CD4-positive, CD25-positive, alpha-beta regulatory T cell (primary cell): ENCODE measurements around the gene PRSS57. TPM values are rescaled to one million over a fixed set of nuclear protein-coding genes. Genes with fewer than 3 reads are reported as not detected.

Source experiments
- ATAC-seq, 2 donors: fragments of 150-1000 bp; cut with Tn5 transposase; one replicate each; pipeline ENCODE4 v1.10.0; 2021; ENCODE audit warnings: low read depth in 2 of 2, moderate number of reproducible peaks in 2 of 2, moderate library complexity in 1 of 2
- DNase-seq, 3 donors: peaks; one replicate each; pipeline versions ENCODE4 v3.0.0 to v3.0.0-alpha.2; 2012 to 2022; ENCODE audit warnings: mixed read lengths in 1 of 3
- H3K27ac ChIP-seq: one replicate; pipeline ENCODE4 v1.7.0; 2013; ENCODE audit warnings: mild to moderate bottlenecking, low read length; ENCODE audit not compliant: insufficient read depth, poor library complexity, severe bottlenecking
- H3K27me3 ChIP-seq: one replicate; pipeline ENCODE4 v1.7.0; 2013; ENCODE audit warnings: low read length; ENCODE audit not compliant: control insufficient read depth, insufficient read depth
- H3K36me3 ChIP-seq: one replicate; pipeline ENCODE4 v1.7.0; 2013; ENCODE audit warnings: mild to moderate bottlenecking, low read length, moderate library complexity; ENCODE audit not compliant: control insufficient read depth, insufficient read depth
- H3K4me1 ChIP-seq: 2 replicates; pipeline ENCODE4 v1.7.0; 2013; ENCODE audit warnings: mild to moderate bottlenecking, low read length; ENCODE audit not compliant: insufficient read depth, control insufficient read depth, poor library complexity, severe bottlenecking
- H3K4me3 ChIP-seq: one replicate; pipeline ENCODE4 v1.7.0; 2013; ENCODE audit warnings: low read depth, mild to moderate bottlenecking, low read length, moderate library complexity
- H3K9me3 ChIP-seq, 2 experiments: 1 replicate in 1 of 2; 2 replicates in 1 of 2; pipeline ENCODE4 v1.7.0; 2013; ENCODE audit warnings: low read length in 2 of 2, mild to moderate bottlenecking in 1 of 2, moderate library complexity in 1 of 2; ENCODE audit not compliant: control insufficient read depth in 2 of 2
- H3K27ac Mint-ChIP-seq, 3 donors: one replicate each; pipeline ENCODE4 v1.8.0; 2020 to 2022; ENCODE audit warnings: mild to moderate bottlenecking in 3 of 3, mixed read lengths in 3 of 3, moderate library complexity in 2 of 3
- H3K27me3 Mint-ChIP-seq: one replicate; pipeline ENCODE4 v1.8.0; 2022; ENCODE audit warnings: mild to moderate bottlenecking, mixed read lengths
- H3K36me3 Mint-ChIP-seq: one replicate; pipeline ENCODE4 v1.8.0; 2020; ENCODE audit warnings: mixed read lengths
- H3K4me1 Mint-ChIP-seq, 4 donors: one replicate each; pipeline ENCODE4 v1.8.0; 2020 to 2022; ENCODE audit warnings: mixed read lengths in 4 of 4, mild to moderate bottlenecking in 1 of 4
- H3K4me3 Mint-ChIP-seq, 4 donors: one replicate each; pipeline ENCODE4 v1.8.0; 2020 to 2022; ENCODE audit warnings: mild to moderate bottlenecking in 4 of 4, mixed read lengths in 4 of 4, moderate library complexity in 3 of 4
- H3K9me3 Mint-ChIP-seq, 7 donors: one replicate each; pipeline ENCODE4 v1.8.0; 2020 to 2022; ENCODE audit warnings: mixed read lengths in 7 of 7, mild to moderate bottlenecking in 3 of 7, moderate library complexity in 2 of 7
- polyA plus RNA-seq, 4 donors: library from polyadenylated mRNA; unstranded; fragments of 300-500 nt; fragmentation: Illumina TruSeq; gene quantifications; one replicate each; pipeline ENCODE4 v1.2.3, GENCODE V29; 2021
- total RNA-seq: library from RNA; stranded (reverse); gene quantifications from one replicate; pipeline ENCODE4 v1.2.3, GENCODE V29; 2022

PRSS57 gene
- total and polyA plus RNA-seq, 5 donors from 2014 or later, result 3.3 TPM; not detected in 4

- Mint-ChIP-seq H3K36me3 (no peaks in the 10 kb centered on the region), H3K27me3 (peaks cover 24% of the 10 kb centered on the region), H3K9me3 (peaks cover 0 to 8% (median 3%) of the 10 kb centered on the region in 7 donors), H3K4me1 (peaks cover 0 to 2% (median 0%) of the 10 kb centered on the region in 4 donors), H3K4me3 (no peak overlapping the region), H3K27ac (no peak overlapping the region)
- Histone ChIP-seq H3K27ac (no peak overlapping the region), H3K4me3 (no peak overlapping the region), H3K9me3 (peaks cover 0 to 5% of the 10 kb centered on the region in 2 experiments), H3K36me3 (no peaks in the 10 kb centered on the region), H3K27me3 (no peaks in the 10 kb centered on the region), H3K4me1 (no peaks in the 10 kb centered on the region)
- DNase-seq (no peak), ATAC-seq (no peak)
Measured at GRCh38 chr19:719636-720344, 24.5 kb upstream of the PRSS57 start.

- Histone ChIP-seq H3K4me3 (no peak overlapping the region), H3K27me3 (no peaks in the 10 kb centered on the region), H3K9me3 (peaks cover 0 to 5% of the 10 kb centered on the region in 2 experiments), H3K4me1 (no peaks in the 10 kb centered on the region), H3K36me3 (no peaks in the 10 kb centered on the region), H3K27ac (no peak overlapping the region)
- peaks cover 0 to 2% (median 0%) of the 10 kb centered on the region in 4 donors for H3K4me1 Mint-ChIP-seq
- H3K4me3 Mint-ChIP-seq, result no peak overlapping the region
- peaks cover 0 to 8% (median 3%) of the 10 kb centered on the region in 7 donors for H3K9me3 Mint-ChIP-seq
- ATAC-seq (no peak), DNase-seq (no peak)
- H3K27me3 Mint-ChIP-seq, result peaks cover 24% of the 10 kb centered on the region
- no peaks in the 10 kb centered on the region for H3K36me3 Mint-ChIP-seq
- no peak overlapping the region for H3K27ac Mint-ChIP-seq
Measured at GRCh38 chr19:718991-719512, 23.8 kb upstream of the PRSS57 start.

- Mint-ChIP-seq H3K4me3 (no peak overlapping the region), H3K9me3 (peaks cover 0 to 8% (median 3%) of the 10 kb centered on the region in 7 donors)
- no peaks in the 10 kb centered on the region for H3K27me3 ChIP-seq
Measured at GRCh38 chr19:718251-718951, 23.1 kb upstream of the PRSS57 start.

GRCh38 chr19:715347-715746 is 20.1 kb upstream of the PRSS57 start:
- Histone ChIP-seq H3K4me3 (no peak overlapping the region), H3K27me3 (no peaks in the 10 kb centered on the region), H3K9me3 (peaks cover 0 to 5% of the 10 kb centered on the region in 2 experiments), H3K27ac (no peak overlapping the region), H3K4me1 (no peaks in the 10 kb centered on the region), H3K36me3 (no peaks in the 10 kb centered on the region)
- H3K9me3 Mint-ChIP-seq, result peaks cover 0 to 8% (median 3%) of the 10 kb centered on the region in 7 donors
- H3K4me3 Mint-ChIP-seq, result no peak overlapping the region
- ATAC-seq (no peak), DNase-seq (no peak)
- no peak overlapping the region for H3K27ac Mint-ChIP-seq
- peaks cover 42% of the 10 kb centered on the region for H3K27me3 Mint-ChIP-seq
- H3K4me1 Mint-ChIP-seq, result peaks cover 0 to 2% (median 0%) of the 10 kb centered on the region in 4 donors
- H3K36me3 Mint-ChIP-seq, result no peaks in the 10 kb centered on the region

More at GRCh38 chr19:718251-718951, 23.1 kb upstream of the PRSS57 start:
- ATAC-seq (no peak), DNase-seq (no peak)
- Histone ChIP-seq H3K4me1 (no peaks in the 10 kb centered on the region), H3K4me3 (no peak overlapping the region), H3K36me3 (no peaks in the 10 kb centered on the region), H3K9me3 (peaks cover 0 to 5% of the 10 kb centered on the region in 2 experiments), H3K27ac (no peak overlapping the region)
- Mint-ChIP-seq H3K27ac (no peak overlapping the region), H3K27me3 (peaks cover 30% of the 10 kb centered on the region), H3K4me1 (peaks cover 0 to 2% (median 0%) of the 10 kb centered on the region in 4 donors), H3K36me3 (no peaks in the 10 kb centered on the region)

- ATAC-seq, result no peak
- peak overlapping the region in 1 of 4 donors; percentile 32 for H3K4me3 Mint-ChIP-seq
Measured at GRCh38 chr19:711254-711653, 16.0 kb upstream of the PRSS57 start.

GRCh38 chr19:710767-711166 is 15.5 kb upstream of the PRSS57 start:
- H3K36me3 Mint-ChIP-seq, result no peaks in the 10 kb centered on the region

More at GRCh38 chr19:711254-711653, 16.0 kb upstream of the PRSS57 start:
- no peaks in the 10 kb centered on the region for H3K27me3 ChIP-seq
- H3K9me3 ChIP-seq, result peaks cover 0 to 5% of the 10 kb centered on the region in 2 experiments
- Mint-ChIP-seq H3K4me1 (peaks cover 0 to 2% (median 0%) of the 10 kb centered on the region in 4 donors), H3K27me3 (peaks cover 47% of the 10 kb centered on the region), H3K27ac (no peak overlapping the region), H3K36me3 (no peaks in the 10 kb centered on the region), H3K9me3 (peaks cover 0 to 10% (median 2%) of the 10 kb centered on the region in 7 donors)
- no peaks in the 10 kb centered on the region for H3K36me3 ChIP-seq
- no peak for DNase-seq
- H3K4me1 ChIP-seq, result no peaks in the 10 kb centered on the region
- no peak overlapping the region for H3K4me3 ChIP-seq
- no peak overlapping the region for H3K27ac ChIP-seq

GRCh38 chr19:709965-710571 is 14.8 kb upstream of the PRSS57 start:
- Histone ChIP-seq H3K4me1 (no peaks in the 10 kb centered on the region), H3K4me3 (no peak overlapping the region), H3K27me3 (no peaks in the 10 kb centered on the region), H3K9me3 (no peaks in the 10 kb centered on the region), H3K36me3 (no peaks in the 10 kb centered on the region), H3K27ac (no peak overlapping the region)
- Mint-ChIP-seq H3K27me3 (peaks cover 38% of the 10 kb centered on the region), H3K9me3 (peaks cover 0 to 2% (median 0%) of the 10 kb centered on the region in 7 donors), H3K4me1 (peaks cover 0 to 5% (median 2%) of the 10 kb centered on the region in 4 donors), H3K36me3 (no peaks in the 10 kb centered on the region), H3K4me3 (no peak overlapping the region), H3K27ac (no peak overlapping the region)
- DNase-seq (no peak), ATAC-seq (no peak)

More at GRCh38 chr19:710767-711166, 15.5 kb upstream of the PRSS57 start:
- Mint-ChIP-seq H3K4me1 (peaks cover 0 to 2% (median 0%) of the 10 kb centered on the region in 4 donors), H3K9me3 (peaks cover 0 to 9% (median 2%) of the 10 kb centered on the region in 7 donors), H3K27ac (no peak overlapping the region), H3K27me3 (peaks cover 45% of the 10 kb centered on the region), H3K4me3 (peak overlapping the region in 1 of 4 donors; percentile 8)
- H3K36me3 ChIP-seq, result no peaks in the 10 kb centered on the region
- peaks cover 0 to 5% of the 10 kb centered on the region in 2 experiments for H3K9me3 ChIP-seq
- no peaks in the 10 kb centered on the region for H3K4me1 ChIP-seq
- no peak overlapping the region for H3K27ac ChIP-seq
- H3K4me3 ChIP-seq, result no peak overlapping the region
- DNase-seq, result no peak
- H3K27me3 ChIP-seq, result no peaks in the 10 kb centered on the region
- no peak for ATAC-seq
